Mucosa of rectum (tissue), 2 donors: ENCODE data around the gene RPL10.
A peak's percentile ranks its signal among the peaks of the same experiment; 100 is the strongest.

ENCODE experiments used
- H3K27ac ChIP-seq, 2 donors: one replicate each; pipeline ENCODE4 v1.7.0; 2013; ENCODE audit warnings: inconsistent platforms in 2 of 2, low read depth in 2 of 2, low read length in 2 of 2
- H3K27me3 ChIP-seq, 2 donors: one replicate each; pipeline ENCODE4 v1.7.0; 2013; ENCODE audit warnings: low read length in 2 of 2; ENCODE audit not compliant: control insufficient read depth in 2 of 2, insufficient read depth in 2 of 2
- H3K36me3 ChIP-seq, 2 donors: one replicate each; pipeline ENCODE4 v1.7.0; 2013; ENCODE audit warnings: low read length in 2 of 2; ENCODE audit not compliant: control insufficient read depth in 2 of 2, insufficient read depth in 2 of 2
- H3K4me1 ChIP-seq, 2 donors: one replicate each; pipeline ENCODE4 v1.7.0; 2013; ENCODE audit warnings: low read length in 2 of 2, mild to moderate bottlenecking in 1 of 2; ENCODE audit not compliant: control insufficient read depth in 2 of 2, insufficient read depth in 2 of 2
- H3K4me3 ChIP-seq, 2 donors: one replicate each; pipeline ENCODE4 v1.7.0; 2013; ENCODE audit warnings: low read length in 2 of 2
- H3K9ac ChIP-seq, 2 donors: one replicate each; pipeline ENCODE4 v1.7.0; 2013; ENCODE audit warnings: low read length in 2 of 2, low read depth in 1 of 2, mild to moderate bottlenecking in 1 of 2
- H3K9me3 ChIP-seq, 2 donors: one replicate each; pipeline ENCODE4 v1.7.0; 2013; ENCODE audit warnings: low read length in 2 of 2; ENCODE audit not compliant: control insufficient read depth in 2 of 2
- donor health status: healthy.
- donor health status: Normal muscosa, but diverticular disease.

RPL10 gene

GRCh38 chrX:154429711-154430110 lies 31.5 kb downstream of the RPL10 start:
- no peak overlapping the region for H3K9ac ChIP-seq
- peaks cover 4 to 7% of the 10 kb centered on the region in 2 donors for H3K4me1 ChIP-seq
- peaks cover under 1 to 4% of the 10 kb centered on the region in 2 donors for H3K36me3 ChIP-seq
- no peaks in the 10 kb centered on the region for H3K27me3 ChIP-seq
- H3K27ac ChIP-seq: no peak overlapping the region
- H3K9me3 ChIP-seq: no peaks in the 10 kb centered on the region
- peak overlapping the region in 1 of 2 donors; percentile 76 for H3K4me3 ChIP-seq

GRCh38 chrX:154430479-154430878 lies 32.3 kb downstream of the RPL10 start:
- H3K4me1 ChIP-seq: peaks cover 4 to 7% of the 10 kb centered on the region in 2 donors
- H3K27me3 ChIP-seq: peaks cover 0 to 2% of the 10 kb centered on the region in 2 donors
- H3K9ac ChIP-seq: no peak overlapping the region
- no peaks in the 10 kb centered on the region for H3K9me3 ChIP-seq
- H3K27ac ChIP-seq: peak overlapping the region in 1 of 2 donors; percentile 43
- peaks cover 4 to 8% of the 10 kb centered on the region in 2 donors for H3K36me3 ChIP-seq
- H3K4me3 ChIP-seq: peak overlapping the region in 1 of 2 donors; percentile 0

- Histone ChIP-seq H3K9ac (no peak overlapping the region), H3K9me3 (no peaks in the 10 kb centered on the region), H3K4me3 (peak overlapping the region in 1 of 2 donors; percentile 0), H3K4me1 (peaks cover 4 to 7% of the 10 kb centered on the region in 2 donors), H3K36me3 (peaks cover 4 to 8% of the 10 kb centered on the region in 2 donors), H3K27me3 (peaks cover 0 to 2% of the 10 kb centered on the region in 2 donors), H3K27ac (peak overlapping the region; percentile 20 to 43)
These were observed 32.7 kb downstream of the RPL10 start for GRCh38 chrX:154430916-154431315.

- Histone ChIP-seq H3K4me3 (no peak overlapping the region), H3K9me3 (no peaks in the 10 kb centered on the region), H3K27ac (peak overlapping the region in 1 of 2 donors; percentile 20), H3K9ac (no peak overlapping the region), H3K27me3 (peaks cover 0 to 2% of the 10 kb centered on the region in 2 donors), H3K4me1 (peaks cover 4 to 7% of the 10 kb centered on the region in 2 donors), H3K36me3 (peaks cover 4 to 8% of the 10 kb centered on the region in 2 donors)
These were observed 33.2 kb downstream of the RPL10 start for GRCh38 chrX:154431341-154431740.

GRCh38 chrX:154432210-154432609 lies 34.0 kb downstream of the RPL10 start:
- H3K4me1 ChIP-seq: peaks cover 4 to 7% of the 10 kb centered on the region in 2 donors
- H3K27ac ChIP-seq: no peak overlapping the region
- no peak overlapping the region for H3K9ac ChIP-seq
- H3K27me3 ChIP-seq: peaks cover 0 to 2% of the 10 kb centered on the region in 2 donors
- H3K9me3 ChIP-seq: no peaks in the 10 kb centered on the region
- H3K4me3 ChIP-seq: no peak overlapping the region
- peaks cover 4 to 8% of the 10 kb centered on the region in 2 donors for H3K36me3 ChIP-seq

GRCh38 chrX:154433605-154434004 lies 35.4 kb downstream of the RPL10 start:
- Histone ChIP-seq H3K27me3 (peaks cover 0 to 3% of the 10 kb centered on the region in 2 donors), H3K9ac (no peak overlapping the region), H3K4me1 (peaks cover 6 to 7% of the 10 kb centered on the region in 2 donors), H3K36me3 (peaks cover 4 to 8% of the 10 kb centered on the region in 2 donors), H3K9me3 (no peaks in the 10 kb centered on the region), H3K27ac (no peak overlapping the region), H3K4me3 (no peak overlapping the region)

GRCh38 chrX:154434394-154435168 lies 36.4 kb downstream of the RPL10 start:
- Histone ChIP-seq H3K27me3 (peaks cover 0 to 3% of the 10 kb centered on the region in 2 donors), H3K9me3 (no peaks in the 10 kb centered on the region), H3K4me1 (peaks cover 2 to 5% of the 10 kb centered on the region in 2 donors), H3K36me3 (peaks cover 4 to 8% of the 10 kb centered on the region in 2 donors), H3K27ac (no peak overlapping the region), H3K4me3 (no peak overlapping the region), H3K9ac (no peak overlapping the region)

- no peak overlapping the region for H3K4me3 ChIP-seq
- peaks cover 0 to 3% of the 10 kb centered on the region in 2 donors for H3K27me3 ChIP-seq
- H3K36me3 ChIP-seq: peaks cover 4 to 8% of the 10 kb centered on the region in 2 donors
- H3K9me3 ChIP-seq: no peaks in the 10 kb centered on the region
- no peak overlapping the region for H3K27ac ChIP-seq
- peaks cover 0 to 2% of the 10 kb centered on the region in 2 donors for H3K4me1 ChIP-seq
- no peak overlapping the region for H3K9ac ChIP-seq
These were observed 37.1 kb downstream of the RPL10 start for GRCh38 chrX:154435171-154435733.

GRCh38 chrX:154436374-154436982 lies 38.3 kb downstream of the RPL10 start:
- Histone ChIP-seq H3K4me3 (peak overlapping the region; percentile 56 to 77), H3K27me3 (peaks cover 0 to 3% of the 10 kb centered on the region in 2 donors), H3K9me3 (no peaks in the 10 kb centered on the region), H3K4me1 (peaks cover 0 to 2% of the 10 kb centered on the region in 2 donors), H3K27ac (peak overlapping the region; percentile 62 to 65), H3K36me3 (peaks cover 4 to 10% of the 10 kb centered on the region in 2 donors), H3K9ac (peak overlapping the region; percentile 41 to 75)
